HT1080 (cell line): Measurements from ENCODE around the gene IFNAR2. TPM values are rescaled to one million over a fixed set of nuclear protein-coding genes. Genes with fewer than 3 reads are reported as not detected.
"Not testable (repeated sequence)": the region's sequence is repeated elsewhere in the genome, so short reads cannot be mapped to it uniquely, and the experiment has no call there.

Source experiments
- DNase-seq: peaks from one replicate; pipeline ENCODE4 v3.0.0-alpha.2; 2015; ENCODE audit warnings: low read depth
- total RNA-seq: library from RNA; depleted of rRNA; stranded (reverse); fragments of >200 nt; shearing (Covaris generic); gene quantifications from 2 replicates; pipeline ENCODE4 v1.2.3, GENCODE V29; 2014

The IFNAR2 gene
- total RNA-seq, 1 experiment from 2014 or later: 3.1 TPM

DNA sequence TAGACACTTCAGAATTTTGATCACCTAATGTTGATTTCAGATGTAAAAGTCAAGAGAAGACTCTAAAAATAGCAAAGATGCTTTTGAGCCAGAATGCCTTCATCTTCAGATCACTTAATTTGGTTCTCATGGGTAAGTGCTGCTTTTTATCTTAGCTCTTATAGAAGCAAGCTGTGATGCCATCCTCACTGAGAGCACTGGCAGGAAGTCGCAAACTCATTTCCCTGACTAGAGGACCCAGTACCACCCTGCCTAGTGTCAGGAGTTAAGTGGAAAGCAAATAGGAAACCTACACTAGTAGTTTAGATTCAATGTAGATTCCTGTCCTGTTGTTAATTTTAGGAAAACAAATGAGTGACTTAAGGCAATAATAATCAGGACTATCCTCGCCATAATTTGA is 12.1 kb downstream of the IFNAR2 start:
- no peak for DNase-seq

DNA sequence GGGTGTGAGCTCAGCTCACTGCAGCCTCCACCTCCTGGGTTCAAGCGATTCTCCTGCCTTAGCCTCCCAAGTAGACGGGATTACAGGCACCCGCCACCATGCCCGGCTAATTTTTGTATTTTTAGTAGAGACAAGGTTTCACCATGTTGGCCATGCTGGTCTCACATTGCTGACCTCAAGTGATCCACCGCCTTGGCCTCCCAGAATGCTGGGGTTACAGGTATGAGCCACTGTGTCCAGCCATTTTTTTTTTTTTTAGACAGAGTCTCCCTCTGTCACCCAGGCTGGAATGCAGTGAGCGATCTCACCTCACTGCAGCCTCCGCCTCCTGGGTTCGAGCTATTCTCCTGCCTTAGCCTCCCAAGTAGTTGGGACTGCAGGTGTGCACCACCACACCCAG is 13.1 kb downstream of the IFNAR2 start:
- DNase-seq: not testable (repeated sequence)

DNA sequence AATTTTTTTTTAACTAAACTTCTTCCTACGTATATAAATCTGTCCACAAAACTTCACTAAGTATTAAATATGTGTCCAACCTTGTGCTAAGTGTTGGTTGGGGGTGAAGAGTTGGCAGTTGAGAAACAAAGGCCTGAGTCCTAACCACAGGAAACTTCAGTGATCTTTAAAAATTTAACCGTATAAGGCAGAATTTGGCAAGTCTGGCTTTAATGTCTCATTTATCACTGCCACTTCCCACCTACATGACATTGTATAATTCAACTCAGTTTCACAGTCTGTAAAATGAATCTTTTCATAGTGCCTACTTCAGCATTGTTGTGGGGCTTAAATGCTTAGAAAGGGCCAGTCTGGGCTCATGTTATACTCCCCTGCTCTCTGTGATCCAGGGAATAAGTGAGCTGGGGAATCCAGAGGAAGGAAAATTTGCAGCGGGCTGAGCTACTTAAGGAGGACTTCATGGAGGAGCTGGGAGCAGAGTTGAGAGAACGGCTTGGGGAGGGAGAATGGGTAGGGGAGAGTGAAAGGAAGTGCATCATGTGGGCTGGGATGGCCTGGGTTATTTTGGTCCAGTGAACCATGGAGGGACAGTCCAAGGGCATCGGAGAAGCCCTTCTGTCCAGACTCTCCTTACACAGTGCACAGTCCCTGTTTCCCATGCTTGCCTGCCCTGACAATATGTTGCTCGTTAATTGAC is 14.5 kb downstream of the IFNAR2 start:
- DNase-seq: no peak

DNA sequence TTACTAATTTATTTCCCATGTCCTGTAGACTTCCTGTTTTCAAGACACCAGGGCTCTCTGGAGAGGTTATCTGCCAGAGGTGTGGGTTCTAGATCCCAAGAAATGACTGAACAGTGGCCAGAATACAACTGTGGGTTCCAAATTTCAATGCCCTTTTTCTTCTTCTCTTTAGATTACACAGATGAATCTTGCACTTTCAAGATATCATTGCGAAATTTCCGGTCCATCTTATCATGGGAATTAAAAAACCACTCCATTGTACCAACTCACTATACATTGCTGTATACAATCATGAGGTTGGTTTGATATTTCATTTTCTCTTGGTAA is 15.0 kb downstream of the IFNAR2 start:
- DNase-seq: no peak

DNA sequence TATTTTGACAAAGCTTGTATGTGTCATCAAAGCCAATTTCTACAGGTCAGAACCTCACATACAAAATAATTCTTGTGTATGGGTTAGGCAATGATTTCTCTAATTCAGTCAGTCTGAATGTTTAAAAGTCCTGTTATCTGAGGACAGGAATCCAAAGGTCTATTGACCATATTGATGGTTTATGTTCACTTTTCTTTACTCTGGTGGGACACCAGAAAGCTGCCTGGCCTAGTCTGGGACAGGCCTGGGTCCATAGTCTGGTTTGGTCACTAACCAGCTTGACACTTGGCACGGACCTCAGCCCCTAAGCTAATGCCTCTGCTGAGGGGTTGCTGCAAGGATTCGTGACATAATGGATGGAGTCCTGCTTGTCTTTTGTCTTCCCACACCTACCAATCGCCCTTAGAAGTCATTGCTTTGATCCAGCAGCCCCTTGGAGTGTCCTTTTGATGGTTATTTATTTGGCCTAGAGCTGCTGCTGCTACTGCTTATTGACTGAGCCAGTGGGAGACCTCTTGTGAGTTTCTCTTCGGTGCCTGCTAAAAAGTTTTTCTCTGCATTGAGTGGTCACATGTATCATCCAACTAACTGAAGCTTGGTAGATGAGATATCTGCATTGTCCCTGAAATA is 15.7 kb downstream of the IFNAR2 start:
- DNase-seq: no peak

DNA sequence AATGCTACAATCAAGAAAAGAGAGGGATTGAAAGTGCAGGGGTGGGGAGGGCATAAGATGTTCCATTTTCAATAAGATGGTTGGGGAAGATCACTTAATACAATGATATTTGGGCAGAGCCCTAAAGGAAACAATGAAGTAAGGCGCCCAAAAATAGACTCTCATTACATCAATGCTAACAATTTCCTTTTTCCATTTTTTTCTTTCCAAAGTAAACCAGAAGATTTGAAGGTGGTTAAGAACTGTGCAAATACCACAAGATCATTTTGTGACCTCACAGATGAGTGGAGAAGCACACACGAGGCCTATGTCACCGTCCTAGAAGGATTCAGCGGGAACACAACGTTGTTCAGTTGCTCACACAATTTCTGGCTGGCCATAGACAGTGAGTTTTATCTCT is 16.8 kb downstream of the IFNAR2 start:
- DNase-seq: no peak

DNA sequence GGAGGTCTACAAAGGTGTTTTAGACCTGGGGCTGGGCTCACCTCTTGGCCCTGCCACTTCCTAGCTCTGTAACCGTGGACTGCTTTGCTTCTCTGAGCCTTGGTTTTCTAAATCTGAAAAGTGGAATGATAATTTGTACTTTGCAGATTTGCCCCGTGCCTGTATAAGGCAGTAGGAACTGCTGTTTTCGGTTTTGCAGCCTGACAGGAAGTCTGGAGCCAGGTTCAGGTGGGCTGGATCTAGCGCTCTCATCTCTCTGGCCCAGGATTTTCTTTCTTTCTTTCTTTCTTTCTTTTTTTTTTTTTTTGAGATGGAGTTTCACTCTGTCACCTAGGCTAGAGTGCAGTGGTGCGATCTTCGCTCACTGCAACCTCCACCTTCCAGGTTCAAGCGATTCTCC is 17.2 kb downstream of the IFNAR2 start:
- DNase-seq: no peak

DNA sequence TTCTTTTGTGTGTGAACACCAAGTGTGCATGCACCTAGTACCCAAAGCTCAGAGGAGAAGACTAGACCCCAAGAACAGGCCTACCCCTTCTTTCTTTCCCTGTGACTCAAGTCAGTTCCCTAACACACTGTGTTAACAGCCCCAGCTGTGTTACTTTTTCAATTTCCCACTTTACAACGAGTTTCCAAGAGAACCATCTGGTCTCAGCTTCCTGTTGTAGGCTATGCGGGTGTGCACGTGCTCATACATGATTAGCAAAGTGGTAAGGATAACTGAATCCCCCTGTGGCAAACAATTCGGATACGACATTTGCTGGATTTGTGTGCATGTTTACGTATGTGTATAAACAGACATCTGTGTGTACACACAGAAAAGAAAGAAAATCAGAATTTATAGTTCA is 17.9 kb downstream of the IFNAR2 start:
- no peak for DNase-seq

DNA sequence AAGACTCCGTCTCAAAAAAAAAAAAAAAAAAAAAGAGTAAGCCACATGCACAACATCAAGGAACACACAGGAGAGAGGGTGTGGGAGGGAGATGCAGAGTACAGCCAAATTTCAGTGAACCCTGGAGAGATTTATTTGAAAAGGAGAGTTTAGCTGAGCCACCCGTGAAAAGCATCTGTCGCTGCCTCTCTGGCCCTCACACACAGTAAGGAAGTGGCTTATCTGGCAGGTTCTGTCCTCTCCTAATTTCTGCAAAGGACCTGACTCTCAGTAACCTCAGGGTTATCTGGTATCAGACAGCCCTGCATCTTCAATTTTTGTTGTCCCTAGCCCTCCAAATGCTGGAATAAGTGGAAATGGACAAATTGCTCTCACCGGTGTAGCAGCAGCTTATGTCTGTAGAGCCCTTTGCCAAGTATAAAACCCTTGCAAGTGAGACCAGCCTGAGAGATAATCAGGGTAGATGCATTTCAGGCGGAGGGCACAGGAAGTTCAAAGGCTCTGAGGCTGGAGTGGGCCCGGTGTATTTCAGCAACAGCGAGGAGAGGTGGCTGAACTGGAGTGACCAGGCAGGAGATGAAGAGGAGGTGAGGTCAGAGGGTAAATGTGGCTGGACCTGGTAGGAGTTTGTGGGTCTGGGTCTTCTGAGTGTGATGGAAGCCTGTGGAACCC is 19.7 kb downstream of the IFNAR2 start:
- DNase-seq: no peak

DNA sequence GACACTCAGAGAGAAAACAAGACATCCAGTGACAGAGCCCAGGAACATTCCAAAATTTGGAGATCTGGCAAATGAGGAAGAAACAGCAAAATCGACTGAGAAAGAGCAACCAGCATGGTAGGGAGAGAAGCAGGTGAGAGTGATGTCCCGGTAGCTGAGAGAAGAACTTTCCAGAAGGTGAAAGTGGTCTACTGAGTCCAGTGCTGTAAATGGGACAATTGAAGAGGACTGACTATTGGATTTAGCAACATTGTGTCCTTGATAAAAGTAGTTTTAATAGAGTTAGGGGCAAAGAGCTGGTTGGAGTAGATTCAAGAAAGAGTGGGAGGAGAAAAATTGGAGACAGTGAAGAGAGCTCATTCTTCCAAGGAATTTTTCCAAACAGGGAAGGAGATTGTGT is 21.4 kb downstream of the IFNAR2 start:
- DNase-seq: no peak

DNA sequence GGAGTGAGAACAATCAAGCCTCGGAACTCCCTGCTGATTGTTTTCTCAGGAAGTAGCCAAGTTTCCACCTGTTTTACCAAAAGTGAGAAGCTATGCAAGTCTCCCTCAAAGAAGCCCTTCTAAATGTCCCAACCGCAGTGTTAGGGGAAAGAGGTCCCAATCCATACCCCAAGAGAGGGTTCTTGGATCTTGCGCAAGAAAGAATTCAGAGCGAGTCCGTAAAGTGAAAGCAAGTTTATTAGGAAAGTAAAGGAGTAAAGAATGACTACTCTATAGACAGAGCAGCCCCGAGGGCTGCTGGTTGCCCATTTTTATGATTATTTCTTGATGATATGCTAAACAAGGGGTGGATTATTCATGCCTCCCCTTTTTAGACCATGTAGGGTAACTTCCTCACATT is 23.6 kb downstream of the IFNAR2 start:
- DNase-seq: not testable (repeated sequence)

DNA sequence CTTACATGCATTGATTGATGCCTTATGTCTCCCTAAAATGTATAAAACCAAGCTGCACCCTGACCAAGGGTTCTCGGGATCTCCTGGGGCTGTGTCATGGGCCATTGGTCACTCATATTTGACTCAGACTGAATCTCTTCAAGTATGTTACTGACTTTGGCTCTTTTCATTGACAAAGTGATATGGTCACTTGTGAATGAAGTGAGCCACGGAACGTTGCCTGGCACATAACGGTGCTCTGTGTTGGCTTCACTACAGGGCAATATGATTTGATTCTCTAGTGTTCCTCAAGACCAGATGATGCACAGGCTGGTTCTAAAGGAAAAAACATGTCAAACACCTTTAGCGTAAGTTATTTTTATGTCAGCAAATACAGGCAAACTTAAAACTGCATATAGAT is 25.0 kb downstream of the IFNAR2 start:
- no peak for DNase-seq

DNA sequence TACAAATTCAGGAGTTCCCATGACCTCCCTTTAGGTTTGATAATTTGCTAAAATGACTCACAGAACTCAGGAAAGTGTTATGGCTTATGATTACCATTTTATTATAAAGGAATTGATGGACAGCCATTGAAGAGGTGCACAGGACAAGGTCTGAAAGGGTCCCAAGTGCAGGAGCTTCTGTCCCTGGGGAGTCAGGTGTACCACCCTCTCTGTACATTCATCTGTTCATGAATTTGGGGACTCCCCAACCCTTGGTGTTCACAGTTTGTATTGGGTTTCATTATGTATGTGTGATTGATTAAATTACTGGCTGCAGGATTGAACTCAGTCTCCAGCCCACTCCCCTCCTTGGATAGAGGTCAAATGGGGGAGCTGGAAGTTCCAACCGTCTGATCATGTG is 25.7 kb downstream of the IFNAR2 start:
- DNase-seq: no peak

DNA sequence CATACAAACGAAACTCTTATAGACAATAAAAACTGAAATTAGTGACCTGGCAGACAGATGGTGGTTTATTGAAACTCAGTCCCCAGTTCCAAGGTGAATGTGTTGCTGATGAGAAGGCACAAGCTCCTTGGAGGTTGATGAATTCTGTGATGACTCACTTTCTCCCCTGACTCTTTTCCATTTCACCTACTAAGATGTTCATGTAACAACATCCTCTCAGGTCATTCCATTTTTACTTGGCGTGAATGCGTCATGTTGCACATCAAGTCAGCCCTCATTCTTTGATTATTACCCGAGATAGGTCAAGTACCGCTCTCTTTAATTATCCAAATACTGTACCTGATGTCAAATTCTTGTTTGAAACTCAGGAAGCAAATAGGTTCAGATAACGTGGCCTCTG is 26.3 kb downstream of the IFNAR2 start:
- no peak for DNase-seq

DNA sequence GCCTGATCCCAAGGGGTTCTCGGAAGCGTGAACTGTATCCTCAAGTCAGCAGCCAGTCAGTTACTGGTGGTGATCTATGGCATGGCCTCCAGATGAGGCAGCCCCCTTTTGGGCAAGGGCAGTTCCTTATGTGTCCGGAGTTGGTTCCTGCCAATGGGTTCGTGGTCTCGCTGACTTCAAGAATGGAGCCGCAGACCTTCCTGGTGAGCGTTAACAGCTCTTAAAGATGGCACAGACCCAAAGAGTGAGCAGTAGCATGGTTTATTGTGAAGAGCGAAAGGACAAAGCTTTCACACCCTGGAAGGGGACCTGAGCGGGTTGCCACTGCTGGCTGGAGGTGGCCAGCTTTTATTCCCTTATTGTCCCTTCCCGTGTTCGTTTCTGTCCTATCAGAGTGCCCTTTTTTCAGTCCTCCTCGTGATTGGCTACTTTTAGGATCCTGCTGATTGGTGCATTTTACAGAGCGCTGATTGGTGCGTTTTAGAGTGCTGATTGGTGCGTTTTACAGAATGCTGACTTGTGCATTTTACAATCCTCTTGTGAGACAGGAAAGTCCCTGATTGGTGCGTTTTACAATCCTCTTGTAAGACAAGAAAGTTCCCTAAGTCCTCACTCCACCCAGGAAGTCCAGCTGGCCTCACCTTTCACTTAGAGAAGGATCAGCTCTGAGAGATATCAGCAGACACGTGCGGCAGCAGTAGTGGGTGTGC is 27.5 kb downstream of the IFNAR2 start:
- DNase-seq: no peak

DNA sequence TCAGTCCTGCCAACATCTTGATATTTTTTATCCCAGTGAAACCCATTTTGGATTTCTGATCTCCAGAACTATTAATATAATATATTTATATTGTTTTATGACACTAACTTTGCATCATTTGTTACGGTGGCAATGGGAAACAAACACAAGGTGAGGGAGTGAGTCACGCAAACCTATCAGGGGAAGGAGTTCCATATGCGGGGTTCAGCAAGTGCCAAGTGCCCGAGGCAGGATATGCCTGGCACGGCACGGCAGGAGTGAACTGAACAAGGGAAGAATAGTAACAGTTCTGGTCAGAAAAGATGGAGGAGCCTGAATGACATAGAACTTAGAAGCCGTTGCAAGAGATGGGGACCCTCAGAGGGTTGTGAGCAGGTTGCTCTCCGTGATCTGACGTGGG is 28.7 kb downstream of the IFNAR2 start:
- no peak for DNase-seq

DNA sequence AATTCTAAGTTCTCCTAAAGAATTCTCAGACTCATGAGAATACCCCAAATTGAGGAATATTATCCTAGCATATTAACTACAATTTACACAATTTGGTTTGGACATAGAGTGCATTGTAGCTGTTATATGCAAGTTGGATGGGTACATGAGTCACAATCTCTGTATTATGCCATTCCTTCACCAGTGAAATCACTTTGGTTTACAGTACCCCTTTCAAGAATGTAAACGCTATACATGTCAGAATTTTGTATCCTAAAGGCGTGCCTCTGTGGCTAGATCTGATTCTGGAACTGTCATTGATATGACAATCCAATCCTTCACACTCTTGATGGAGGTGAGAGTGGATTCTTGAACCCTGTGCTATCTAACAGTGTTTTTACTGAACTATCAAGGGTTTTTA is 29.7 kb downstream of the IFNAR2 start:
- DNase-seq: no peak

DNA sequence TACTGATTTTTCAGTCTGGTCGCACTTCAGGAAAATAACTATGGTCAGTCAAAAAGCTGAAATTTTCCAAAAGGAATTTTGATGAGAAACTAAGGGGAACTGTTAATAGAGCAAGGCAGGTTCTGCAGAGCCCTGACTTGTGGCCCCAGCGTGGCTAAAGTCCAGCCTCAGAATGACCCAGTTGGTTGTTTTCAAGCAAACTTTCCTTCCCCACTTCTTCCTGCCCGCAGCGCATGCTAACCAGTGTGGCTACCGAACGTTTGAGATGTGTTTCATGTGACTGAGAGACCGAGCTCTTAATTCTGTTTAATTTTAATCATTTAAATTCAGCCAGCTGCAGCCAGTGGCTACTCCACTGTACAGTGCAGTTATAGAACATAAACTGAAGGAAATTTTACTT is 30.3 kb downstream of the IFNAR2 start:
- DNase-seq: no peak

DNA sequence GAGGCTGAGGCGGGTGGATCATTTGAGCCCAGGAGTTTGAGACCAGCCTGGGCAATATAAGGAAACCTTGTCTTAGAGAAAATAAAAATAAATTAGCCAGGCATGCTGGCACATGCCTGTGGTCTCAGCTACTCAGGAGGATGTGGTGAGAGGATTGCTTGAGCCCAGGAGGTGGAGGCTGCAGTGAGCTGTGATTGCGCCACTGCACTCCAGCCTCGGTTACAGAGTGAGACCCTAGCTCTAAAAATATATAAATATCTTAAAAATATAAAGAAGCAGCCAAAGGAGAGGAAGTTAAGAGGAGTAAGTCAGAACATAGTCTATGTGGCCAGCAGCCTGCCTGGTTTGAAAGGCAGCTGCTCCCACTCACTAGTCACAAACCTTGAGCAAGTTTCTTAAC is 31.9 kb downstream of the IFNAR2 start:
- DNase-seq: peak; percentile 56

DNA sequence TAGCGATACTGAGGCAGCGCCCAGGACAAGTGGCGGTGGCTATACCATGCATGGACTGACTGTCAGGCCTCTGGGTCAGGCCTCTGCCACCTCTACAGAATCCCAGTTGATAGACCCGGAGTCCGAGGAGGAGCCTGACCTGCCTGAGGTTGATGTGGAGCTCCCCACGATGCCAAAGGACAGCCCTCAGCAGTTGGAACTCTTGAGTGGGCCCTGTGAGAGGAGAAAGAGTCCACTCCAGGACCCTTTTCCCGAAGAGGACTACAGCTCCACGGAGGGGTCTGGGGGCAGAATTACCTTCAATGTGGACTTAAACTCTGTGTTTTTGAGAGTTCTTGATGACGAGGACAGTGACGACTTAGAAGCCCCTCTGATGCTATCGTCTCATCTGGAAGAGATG is 33.2 kb downstream of the IFNAR2 start:
- no peak for DNase-seq

DNA sequence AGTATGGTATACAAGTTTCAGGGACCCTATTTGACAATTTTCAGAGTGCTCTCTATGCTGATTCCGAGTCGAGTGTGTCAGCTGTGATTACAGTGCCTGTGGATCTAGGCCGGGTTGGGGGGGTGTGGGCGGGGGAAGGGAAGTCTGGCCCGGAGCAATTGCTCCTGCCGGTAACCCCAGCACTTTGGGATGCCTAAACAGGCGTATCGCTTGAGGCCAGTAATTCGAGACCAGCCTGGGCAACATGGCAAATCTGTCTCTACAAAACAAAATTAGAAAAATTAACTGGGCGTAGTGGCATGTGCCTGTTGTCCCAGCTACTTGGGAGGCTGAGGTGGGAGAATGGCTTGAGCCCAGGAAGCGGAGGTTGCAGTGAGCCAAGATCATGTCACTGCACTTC is 34.8 kb downstream of the IFNAR2 start:
- no peak for DNase-seq

DNA sequence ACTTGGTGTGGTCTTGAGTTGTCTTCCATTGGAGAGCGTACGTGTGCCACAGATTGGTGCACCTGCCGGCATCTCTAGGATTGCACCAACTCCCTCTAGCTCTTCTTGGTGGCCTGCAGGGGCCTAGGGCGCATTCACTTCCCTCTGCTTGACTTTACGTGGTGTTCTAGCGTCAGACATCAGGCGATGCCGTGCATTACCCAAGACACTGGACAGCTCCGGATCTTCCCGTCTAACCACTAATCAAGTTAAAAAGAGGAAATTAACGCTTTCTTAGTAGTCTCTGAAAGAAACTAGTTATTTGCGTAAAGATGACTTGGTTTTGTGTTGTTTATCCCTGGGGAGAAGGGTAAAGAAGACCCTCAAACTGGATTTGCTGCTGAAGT is 35.9 kb downstream of the IFNAR2 start:
- no peak for DNase-seq
